Adipocyte (in vitro differentiated cells): Measurements from ENCODE around the gene DLX3.

Source experiments
- DNase-seq: peaks from one replicate; pipeline ENCODE4 v3.0.0-alpha.2; 2015; ENCODE audit warnings: low read depth
- H3K27me3 ChIP-seq: replicated peaks from 2 replicates; pipeline ENCODE4 v1.7.0; 2013; ENCODE audit warnings: mild to moderate bottlenecking, low read length, moderate library complexity; ENCODE audit not compliant: control insufficient read depth, insufficient read depth
- H3K36me3 ChIP-seq: 2 replicates; pipeline ENCODE4 v1.7.0; 2013; ENCODE audit warnings: low read length, mild to moderate bottlenecking, moderate library complexity; ENCODE audit not compliant: control insufficient read depth, insufficient read depth, severe bottlenecking
- H3K4me1 ChIP-seq: 2 replicates; pipeline ENCODE4 v1.7.0; 2013; ENCODE audit warnings: mild to moderate bottlenecking, low read length, moderate library complexity; ENCODE audit not compliant: control insufficient read depth, insufficient read depth
- H3K4me3 ChIP-seq: 2 replicates; pipeline ENCODE4 v1.7.0; 2013; ENCODE audit warnings: mild to moderate bottlenecking, low read length, moderate library complexity
- H3K9ac ChIP-seq: 2 replicates; pipeline ENCODE4 v1.7.0; 2013; ENCODE audit warnings: mild to moderate bottlenecking, low read length, moderate library complexity
- H3K9me3 ChIP-seq: 2 replicates; pipeline ENCODE4 v1.7.0; 2013; ENCODE audit warnings: mild to moderate bottlenecking, low read length, moderate library complexity; ENCODE audit not compliant: control insufficient read depth

The DLX3 gene

GRCh38 chr17:50022463-50023130 lies 27.6 kb upstream of the DLX3 start:
- Histone ChIP-seq H3K9me3 (no peaks in the 10 kb centered on the region), H3K4me3 (no peak overlapping the region), H3K27me3 (peaks cover 6% of the 10 kb centered on the region), H3K4me1 (peaks cover 7% of the 10 kb centered on the region), H3K36me3 (no peaks in the 10 kb centered on the region), H3K9ac (no peak overlapping the region)
- no peak for DNase-seq

GRCh38 chr17:50021681-50022370 lies 26.8 kb upstream of the DLX3 start:
- no peak overlapping the region for H3K9ac ChIP-seq
- no peak for DNase-seq

GRCh38 chr17:50020841-50021599 lies 26.0 kb upstream of the DLX3 start:
- peaks cover 6% of the 10 kb centered on the region for H3K27me3 ChIP-seq
- H3K36me3 ChIP-seq, result no peaks in the 10 kb centered on the region
- no peaks in the 10 kb centered on the region for H3K4me1 ChIP-seq
- no peak overlapping the region for H3K9ac ChIP-seq
- DNase-seq, result no peak
- H3K9me3 ChIP-seq, result no peaks in the 10 kb centered on the region
- H3K4me3 ChIP-seq, result no peak overlapping the region

More at GRCh38 chr17:50021681-50022370, 26.8 kb upstream of the DLX3 start:
- Histone ChIP-seq H3K9me3 (no peaks in the 10 kb centered on the region), H3K27me3 (peaks cover 6% of the 10 kb centered on the region), H3K36me3 (no peaks in the 10 kb centered on the region), H3K4me1 (no peaks in the 10 kb centered on the region), H3K4me3 (no peak overlapping the region)

- Histone ChIP-seq H3K36me3 (no peaks in the 10 kb centered on the region), H3K27me3 (peaks cover 6% of the 10 kb centered on the region), H3K4me3 (no peak overlapping the region), H3K9ac (no peak overlapping the region), H3K9me3 (peaks cover 10% of the 10 kb centered on the region), H3K4me1 (no peaks in the 10 kb centered on the region)
- no peak for DNase-seq
Measured at GRCh38 chr17:50018909-50019308, 23.9 kb upstream of the DLX3 start.

- H3K27me3 ChIP-seq, result peaks cover 3% of the 10 kb centered on the region
- H3K4me3 ChIP-seq, result no peak overlapping the region
- no peak for DNase-seq
- peaks cover 28% of the 10 kb centered on the region for H3K9me3 ChIP-seq
- H3K9ac ChIP-seq, result no peak overlapping the region
- no peaks in the 10 kb centered on the region for H3K4me1 ChIP-seq
- no peaks in the 10 kb centered on the region for H3K36me3 ChIP-seq
Measured at GRCh38 chr17:50015146-50015545, 20.1 kb upstream of the DLX3 start.

- Histone ChIP-seq H3K9me3 (peaks cover 33% of the 10 kb centered on the region), H3K9ac (no peak overlapping the region), H3K4me1 (no peaks in the 10 kb centered on the region), H3K4me3 (no peak overlapping the region), H3K27me3 (peaks cover 3% of the 10 kb centered on the region), H3K36me3 (no peaks in the 10 kb centered on the region)
- no peak for DNase-seq
Measured at GRCh38 chr17:50014471-50015088, 19.6 kb upstream of the DLX3 start.

- Histone ChIP-seq H3K4me1 (no peaks in the 10 kb centered on the region), H3K4me3 (no peak overlapping the region), H3K27me3 (peaks cover 3% of the 10 kb centered on the region), H3K36me3 (no peaks in the 10 kb centered on the region), H3K9ac (no peak overlapping the region), H3K9me3 (peaks cover 47% of the 10 kb centered on the region)
- no peak for DNase-seq
Measured at GRCh38 chr17:50013079-50013478, 18.1 kb upstream of the DLX3 start.

GRCh38 chr17:50009282-50009681 lies 14.3 kb upstream of the DLX3 start:
- no peak overlapping the region for H3K9ac ChIP-seq
- no peaks in the 10 kb centered on the region for H3K36me3 ChIP-seq
- H3K27me3 ChIP-seq, result peaks cover 3% of the 10 kb centered on the region
- H3K4me3 ChIP-seq, result no peak overlapping the region
- no peak for DNase-seq
- H3K4me1 ChIP-seq, result no peaks in the 10 kb centered on the region
- H3K9me3 ChIP-seq, result peaks cover 39% of the 10 kb centered on the region

GRCh38 chr17:50003911-50004310 lies 8.9 kb upstream of the DLX3 start:
- Histone ChIP-seq H3K4me1 (no peaks in the 10 kb centered on the region), H3K4me3 (no peak overlapping the region), H3K36me3 (no peaks in the 10 kb centered on the region), H3K9me3 (peaks cover 8% of the 10 kb centered on the region), H3K27me3 (peaks cover 40% of the 10 kb centered on the region), H3K9ac (no peak overlapping the region)
- no peak for DNase-seq

- Histone ChIP-seq H3K9ac (no peak overlapping the region), H3K4me1 (peaks cover 12% of the 10 kb centered on the region), H3K27me3 (peaks cover 55% of the 10 kb centered on the region), H3K9me3 (no peaks in the 10 kb centered on the region), H3K4me3 (no peak overlapping the region), H3K36me3 (no peaks in the 10 kb centered on the region)
- no peak for DNase-seq
Measured at GRCh38 chr17:49998836-49999511, 4.0 kb upstream of the DLX3 start.
